Uterus (tissue), 4 donors: ENCODE results near the gene EIF2S3. TPM values are rescaled to one million over a fixed set of nuclear protein-coding genes. Genes with fewer than 3 reads are reported as not detected.
A peak's percentile ranks its signal among the peaks of the same experiment; 100 is the strongest.
"Not testable (repeated sequence)": the region's sequence is repeated elsewhere in the genome, so short reads cannot be mapped to it uniquely, and the experiment has no call there.

Experiments
- DNase-seq, 2 donors: peaks; one replicate each; pipeline ENCODE4 v3.0.0-alpha.2; 2019 to 2020
- H3K27ac ChIP-seq, 2 donors: fragments of 200-600 bp; sonication (generic); 1 replicate in 1 of 2; 2 replicates in 1 of 2; pipeline ENCODE4 v1.5.1; 2016 to 2018
- H3K27me3 ChIP-seq, 2 donors: fragments of 200-600 bp; sonication (generic); one replicate each; pipeline ENCODE4 v1.5.1; 2018 to 2019; ENCODE audit warnings: control low read depth in 1 of 2
- H3K36me3 ChIP-seq, 2 donors: fragments of 200-600 bp; sonication (generic); one replicate each; pipeline ENCODE4 v1.5.1; 2019; ENCODE audit warnings: control low read depth in 1 of 2
- H3K4me1 ChIP-seq, 2 donors: fragments of 200-600 bp; sonication (generic); one replicate each; pipeline ENCODE4 v1.5.1; 2018 to 2019; ENCODE audit warnings: control low read depth in 1 of 2
- H3K4me3 ChIP-seq, 2 donors: fragments of 200-600 bp; sonication (generic); 1 replicate in 1 of 2; 2 replicates in 1 of 2; pipeline ENCODE4 v1.5.1; 2018 to 2019; ENCODE audit warnings: mild to moderate bottlenecking in 1 of 2
- H3K9me3 ChIP-seq, 2 donors: fragments of 200-600 bp; sonication (generic); one replicate each; pipeline ENCODE4 v1.5.1; 2019; ENCODE audit warnings: control low read depth in 1 of 2
- POLR2A ChIP-seq, 2 donors: fragments of 450-650 bp; IDR thresholded peaks; one replicate each; pipeline ENCODE4 v1.6.1; 2016; ENCODE audit warnings: antibody characterized with exemption in 2 of 2, mild to moderate bottlenecking in 1 of 2, moderate library complexity in 1 of 2
- intact Hi-C: fragments of 100-400 bp; cut with DNase I; formaldehyde crosslinking; loops from one replicate; pipeline ENCODE4 v1.15.1; 2023; ENCODE audit warnings: low total_unique reads
- total RNA-seq, 4 donors: library from RNA; depleted of rRNA in 3 of 4; stranded (reverse); fragments of >200 nt in 3 of 4; gene quantifications; one replicate each; pipeline versions ENCODE4 v1.1.0 to v1.2.4, GENCODE V29; 2014 to 2023
- TF ChIP-seq, protein P1 (sequence below), 4 experiments: fragments of 200-600 bp in 2 of 4; fragments of 450-650 bp in 2 of 4; sonication (generic) in 2 of 4; IDR thresholded peaks; one replicate each; pipeline ENCODE4 v1.5.1; 2016 to 2019; ENCODE audit warnings: antibody characterized with exemption in 4 of 4, mild to moderate bottlenecking in 2 of 4, moderate library complexity in 1 of 4
- donor health status: DM: yes; HTN: yes; CAD: no.

Gene EIF2S3
- total RNA-seq, 4 donors from 2014 or later = 86.8 to 374 (median 152) TPM

DNA sequence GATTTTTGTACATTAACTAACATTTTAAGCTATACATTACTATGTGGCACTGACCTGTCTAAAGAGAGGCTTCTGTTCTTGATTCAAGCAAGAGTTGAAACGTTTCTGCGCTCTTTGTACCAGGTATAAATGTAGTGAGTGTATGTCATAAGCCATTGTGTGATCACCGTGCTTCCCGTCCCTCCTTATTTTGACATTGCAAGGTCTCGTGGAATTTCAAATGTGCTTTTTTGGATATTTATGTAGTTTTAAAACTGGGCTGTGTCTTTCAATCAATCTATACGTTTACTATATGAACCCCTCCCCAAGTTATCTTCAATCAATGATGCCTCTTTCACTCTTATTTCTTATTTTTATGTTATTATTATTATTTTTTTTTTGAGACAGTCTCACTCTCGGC, 27.7 kb upstream of the EIF2S3 start, which contains the start of gene KLHL15:
TSS of gene KLHL15 (minus strand) at position 101 of the 400 bp plus-strand sequence. CDS start 20,493 bp downstream, outside the sequence.
- no peak for DNase-seq
- Histone ChIP-seq H3K4me3 (peak within 1 kb of the TSS; percentile 54 to 74), H3K9me3 (no peaks in the 10 kb centered on the region), H3K36me3 (no peaks in the 10 kb centered on the region), H3K4me1 (no peaks in the 10 kb centered on the region), H3K27ac (peak within 1 kb of the TSS; percentile 92 to 97), H3K27me3 (peaks cover 0 to 4% of the 10 kb centered on the region in 2 donors)
- intact Hi-C loops = loop anchor here (10.0 kb wide), 1 partner anchor 112 kb away; no protein-coding TSS in a partner anchor
- TF ChIP-seq POLR2A (IDR thresholded peaks at IDR 0.05) = no peak
- TF ChIP-seq, protein P1, sequence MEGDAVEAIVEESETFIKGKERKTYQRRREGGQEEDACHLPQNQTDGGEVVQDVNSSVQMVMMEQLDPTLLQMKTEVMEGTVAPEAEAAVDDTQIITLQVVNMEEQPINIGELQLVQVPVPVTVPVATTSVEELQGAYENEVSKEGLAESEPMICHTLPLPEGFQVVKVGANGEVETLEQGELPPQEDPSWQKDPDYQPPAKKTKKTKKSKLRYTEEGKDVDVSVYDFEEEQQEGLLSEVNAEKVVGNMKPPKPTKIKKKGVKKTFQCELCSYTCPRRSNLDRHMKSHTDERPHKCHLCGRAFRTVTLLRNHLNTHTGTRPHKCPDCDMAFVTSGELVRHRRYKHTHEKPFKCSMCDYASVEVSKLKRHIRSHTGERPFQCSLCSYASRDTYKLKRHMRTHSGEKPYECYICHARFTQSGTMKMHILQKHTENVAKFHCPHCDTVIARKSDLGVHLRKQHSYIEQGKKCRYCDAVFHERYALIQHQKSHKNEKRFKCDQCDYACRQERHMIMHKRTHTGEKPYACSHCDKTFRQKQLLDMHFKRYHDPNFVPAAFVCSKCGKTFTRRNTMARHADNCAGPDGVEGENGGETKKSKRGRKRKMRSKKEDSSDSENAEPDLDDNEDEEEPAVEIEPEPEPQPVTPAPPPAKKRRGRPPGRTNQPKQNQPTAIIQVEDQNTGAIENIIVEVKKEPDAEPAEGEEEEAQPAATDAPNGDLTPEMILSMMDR (IDR thresholded peaks at IDR 0.05) = no peak

DNA sequence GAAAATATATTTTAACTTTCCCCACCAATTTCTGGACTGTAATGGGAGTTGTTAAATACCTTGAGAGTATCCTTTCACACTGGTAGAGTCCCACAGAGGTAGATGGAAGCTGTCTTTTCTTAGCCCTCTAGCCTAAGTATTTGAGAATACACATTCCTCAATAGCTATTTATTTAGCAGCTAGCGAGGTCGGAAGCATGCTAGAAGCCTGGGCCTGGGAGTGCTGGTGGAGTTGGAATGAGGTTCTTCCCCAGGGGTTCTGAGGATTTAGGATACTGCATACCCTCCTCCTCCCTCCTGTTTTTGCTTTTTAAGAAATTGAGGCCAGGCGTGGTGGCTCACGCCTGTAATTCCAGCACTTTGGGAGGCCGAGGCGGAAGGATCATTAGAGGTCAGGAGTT, 26.8 kb upstream of the EIF2S3 start:
- H3K27me3 ChIP-seq = peaks cover 0 to 4% of the 10 kb centered on the region in 2 donors
- no peaks in the 10 kb centered on the region for H3K4me1 ChIP-seq
- H3K9me3 ChIP-seq = no peaks in the 10 kb centered on the region
- H3K36me3 ChIP-seq = no peaks in the 10 kb centered on the region
- TF ChIP-seq POLR2A (IDR thresholded peaks at IDR 0.05) = no peak
- TF ChIP-seq, protein P1 (IDR thresholded peaks at IDR 0.05) = no peak
- H3K27ac ChIP-seq = no peak overlapping the region
- intact Hi-C loops = loop anchor here (10.0 kb wide), 1 partner anchor 113 kb away; no protein-coding TSS in a partner anchor
- no peak overlapping the region for H3K4me3 ChIP-seq
- DNase-seq = no peak

DNA sequence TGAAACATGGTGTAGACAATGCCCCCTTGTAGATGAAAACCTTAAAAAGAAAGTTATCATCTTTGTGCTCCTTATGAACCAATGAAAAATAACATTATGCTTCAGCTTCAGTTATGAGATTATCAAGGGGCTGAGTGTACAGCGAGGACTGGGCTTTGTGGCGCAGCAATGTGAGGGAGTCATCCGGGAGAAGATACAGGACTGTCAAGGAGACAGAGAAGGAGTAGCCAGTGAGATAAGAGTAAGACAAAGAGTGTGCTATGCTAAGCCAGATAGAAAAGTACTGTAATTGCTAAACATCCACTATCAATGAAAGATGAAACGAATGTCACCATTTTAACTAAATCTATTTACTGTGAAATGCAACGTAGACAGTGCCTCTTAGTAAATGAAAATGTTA, 24.2 kb upstream of the EIF2S3 start:
- peaks cover 0 to 4% of the 10 kb centered on the region in 2 donors for H3K27me3 ChIP-seq
- no peak overlapping the region for H3K4me3 ChIP-seq
- H3K4me1 ChIP-seq = no peaks in the 10 kb centered on the region
- TF ChIP-seq POLR2A (IDR thresholded peaks at IDR 0.05) = no peak
- TF ChIP-seq, protein P1 (IDR thresholded peaks at IDR 0.05) = no peak
- H3K27ac ChIP-seq = no peak overlapping the region
- no peak for DNase-seq
- no peaks in the 10 kb centered on the region for H3K9me3 ChIP-seq
- no peaks in the 10 kb centered on the region for H3K36me3 ChIP-seq
- intact Hi-C loops = no loop called here

DNA sequence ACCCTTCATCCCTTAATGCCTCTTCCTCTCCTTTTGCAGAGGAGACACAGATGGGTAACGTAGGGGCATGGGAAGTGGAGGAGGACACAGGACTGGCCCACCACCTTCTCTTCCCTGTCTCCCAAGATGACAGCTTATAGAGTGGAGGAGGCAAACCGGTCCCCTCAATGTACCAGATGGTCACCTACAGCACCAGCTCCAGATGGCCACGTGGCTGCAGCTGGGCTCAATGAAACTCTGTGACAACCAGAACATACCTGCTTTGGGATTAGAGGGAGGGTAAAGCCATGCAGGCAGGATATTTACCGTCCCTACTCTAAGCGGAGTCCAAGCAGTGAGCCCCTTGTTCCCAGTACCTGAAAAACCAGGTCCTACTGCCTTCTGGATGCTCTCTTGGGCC, 20.3 kb upstream of the EIF2S3 start:
- H3K9me3 ChIP-seq = no peaks in the 10 kb centered on the region
- H3K27me3 ChIP-seq = no peaks in the 10 kb centered on the region
- H3K36me3 ChIP-seq = no peaks in the 10 kb centered on the region
- no peak overlapping the region for H3K4me3 ChIP-seq
- no peak for DNase-seq
- no peak overlapping the region for H3K27ac ChIP-seq
- intact Hi-C loops = no loop called here
- no peaks in the 10 kb centered on the region for H3K4me1 ChIP-seq
- TF ChIP-seq, protein P1 (IDR thresholded peaks at IDR 0.05) = no peak
- no peak for TF ChIP-seq POLR2A (IDR thresholded peaks at IDR 0.05)

GRCh38 chrX:24037729-24038128, 17.0 kb upstream of the EIF2S3 start:
- Histone ChIP-seq H3K36me3 (no peaks in the 10 kb centered on the region), H3K27ac (no peak overlapping the region), H3K4me3 (no peak overlapping the region), H3K4me1 (no peaks in the 10 kb centered on the region), H3K9me3 (no peaks in the 10 kb centered on the region), H3K27me3 (no peaks in the 10 kb centered on the region)
- DNase-seq = no peak
- TF ChIP-seq, protein P1 (IDR thresholded peaks at IDR 0.05) = no peak
- intact Hi-C loops = no loop called here

GRCh38 chrX:24046060-24046459, 8.7 kb upstream of the EIF2S3 start:
- H3K4me3 ChIP-seq, H3K4me1 ChIP-seq, DNase-seq, H3K9me3 ChIP-seq, H3K36me3 ChIP-seq, H3K27me3 ChIP-seq, H3K27ac ChIP-seq, intact Hi-C loops: not testable (repeated sequence)

DNA sequence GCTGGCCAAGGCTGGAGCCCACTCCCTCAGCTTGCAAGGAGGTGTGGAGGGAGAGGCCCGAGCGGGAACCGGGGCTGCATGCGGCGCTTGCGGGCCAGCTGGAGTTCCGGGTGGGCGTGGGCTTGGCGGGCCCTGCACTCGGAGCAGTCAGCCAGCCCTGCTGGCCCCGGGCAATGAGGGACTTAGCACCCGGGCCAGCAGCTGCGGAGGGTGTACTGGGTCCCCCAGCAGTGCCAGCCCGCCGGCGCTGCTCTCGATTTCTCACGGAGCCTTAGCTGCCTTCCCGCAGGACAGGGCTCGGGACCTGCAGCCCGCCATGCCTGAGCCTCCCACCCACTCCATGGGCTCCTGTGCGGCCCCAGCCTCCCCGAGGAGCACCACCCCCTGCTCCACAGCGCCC, 5.1 kb upstream of the EIF2S3 start:
- H3K4me3 ChIP-seq, H3K9me3 ChIP-seq, DNase-seq, H3K27ac ChIP-seq, H3K4me1 ChIP-seq, intact Hi-C loops, H3K36me3 ChIP-seq, H3K27me3 ChIP-seq: not testable (repeated sequence)

- H3K4me3 ChIP-seq, H3K9me3 ChIP-seq, H3K36me3 ChIP-seq, H3K27ac ChIP-seq, DNase-seq, intact Hi-C loops, H3K4me1 ChIP-seq, H3K27me3 ChIP-seq: not testable (repeated sequence)
Measured at GRCh38 chrX:24050522-24051318, 4.0 kb upstream of the EIF2S3 start.
